IMR-90 (cell line): ENCODE measurements around the gene PLD5. TPM values are rescaled to one million over a fixed set of nuclear protein-coding genes. Genes with fewer than 3 reads are reported as not detected.

Source experiments
- ATAC-seq: fragments of 200-7000 bp; cut with Tn5 transposase; 2 replicates; pipeline ENCODE4 v1.9.1; 2020; ENCODE audit warnings: low read depth, mild to moderate bottlenecking, moderate library complexity
- BruUV-seq: library from RNA; stranded (reverse); fragments of 400-500 nt; replicated peaks from 2 replicates; lab custom pipeline; 2021; lab: Mats Ljungman, UMichigan
- CTCF ChIA-PET: fragments of 300-600 bp; formaldehyde crosslinking; extraction: SDS; loops from one replicate; lab custom pipeline; 2021; ENCODE audit warnings: antibody characterized with exemption; lab: Yijun Ruan, JAX
- POLR2A ChIA-PET: fragments of 300-600 bp; sonication (Branson Sonifier 250); formaldehyde crosslinking; loops from one replicate; lab custom pipeline; 2022; ENCODE audit warnings: antibody characterized with exemption; ENCODE audit not compliant: unreplicated experiment; lab: Charles Lee
- DNase-seq: peaks from one replicate; pipeline ENCODE4 v3.0.0; 2013
- H2AFZ ChIP-seq: replicated peaks from 2 replicates; pipeline ENCODE3; 2013; ENCODE audit warnings: low read length, mild to moderate bottlenecking; ENCODE audit not compliant: poor library complexity
- H2AK5ac ChIP-seq: 2 replicates; pipeline ENCODE4 v1.6.1; 2013; ENCODE audit warnings: low read depth, low read length, inconsistent platforms
- H2AK9ac ChIP-seq: replicated peaks from 2 replicates; pipeline ENCODE3; 2013; ENCODE audit warnings: mild to moderate bottlenecking, low read depth, low read length, moderate library complexity; ENCODE audit not compliant: poor library complexity
- H2BK120ac ChIP-seq: 2 replicates; pipeline ENCODE4 v1.6.1; 2013; ENCODE audit warnings: low read depth, low read length, inconsistent platforms
- H2BK15ac ChIP-seq: 3 replicates; pipeline ENCODE4 v1.6.1; 2013; ENCODE audit warnings: low read depth, low read length, inconsistent platforms
- H2BK20ac ChIP-seq: 2 replicates; pipeline ENCODE4 v1.6.1; 2013; ENCODE audit warnings: low read depth, mild to moderate bottlenecking, inconsistent platforms, low read length, moderate library complexity
- H2BK5ac ChIP-seq: 2 replicates; pipeline ENCODE4 v1.6.1; 2013; ENCODE audit warnings: mild to moderate bottlenecking, low read depth, low read length, inconsistent platforms; ENCODE audit not compliant: poor library complexity, severe bottlenecking
- H3K14ac ChIP-seq: replicated peaks from 2 replicates; pipeline ENCODE4 v1.6.1; 2013; ENCODE audit warnings: low read depth, low read length, inconsistent platforms
- H3K18ac ChIP-seq: 2 replicates; pipeline ENCODE4 v1.6.1; 2013; ENCODE audit warnings: low read depth, low read length, control low read depth
- H3K23ac ChIP-seq: 2 replicates; pipeline ENCODE4 v1.6.1; 2013; ENCODE audit warnings: low read depth, low read length, inconsistent platforms
- H3K27ac ChIP-seq: 2 replicates; pipeline ENCODE4 v1.5.1; 2013; ENCODE audit warnings: mild to moderate bottlenecking, control low read depth, low read length; ENCODE audit not compliant: insufficient read depth
- H3K27me3 ChIP-seq: 2 replicates; pipeline ENCODE4 v1.6.1; 2013; ENCODE audit warnings: low read length; ENCODE audit not compliant: control insufficient read depth, insufficient read depth
- H3K36me3 ChIP-seq: 2 replicates; pipeline ENCODE4 v1.6.1; 2013; ENCODE audit warnings: low read length, mixed read lengths; ENCODE audit not compliant: control insufficient read depth, insufficient read depth
- H3K4ac ChIP-seq: 2 replicates; pipeline ENCODE4 v1.6.1; 2013; ENCODE audit warnings: low read depth, low read length, inconsistent platforms
- H3K4me1 ChIP-seq: 2 replicates; pipeline ENCODE4 v1.6.1; 2013; ENCODE audit warnings: low read length, mixed read lengths; ENCODE audit not compliant: control insufficient read depth, insufficient read depth
- H3K4me2 ChIP-seq: 2 replicates; pipeline ENCODE4 v1.6.1; 2013; ENCODE audit warnings: low read depth, mild to moderate bottlenecking, control low read depth, low read length, moderate library complexity
- H3K4me3 ChIP-seq: 2 replicates; pipeline ENCODE4 v1.5.1; 2013; ENCODE audit warnings: low read depth, mild to moderate bottlenecking, control low read depth, low read length, moderate library complexity; ENCODE audit not compliant: insufficient read depth
- H3K56ac ChIP-seq: 2 replicates; pipeline ENCODE4 v1.6.1; 2013; ENCODE audit warnings: low read length, inconsistent platforms; ENCODE audit not compliant: insufficient read depth; ENCODE audit errors: extremely low read depth
- H3K79me1 ChIP-seq, 2 experiments: 2 replicates each; pipeline ENCODE4 v1.6.1; 2013; ENCODE audit warnings: low read length in 2 of 2, inconsistent platforms in 1 of 2, low read depth in 1 of 2
- H3K9ac ChIP-seq: 2 replicates; pipeline ENCODE4 v1.6.1; 2013; ENCODE audit warnings: low read depth, low read length, control low read depth
- H3K9me1 ChIP-seq: 2 replicates; pipeline ENCODE4 v1.6.1; 2013; ENCODE audit warnings: low read length, inconsistent platforms; ENCODE audit not compliant: insufficient read depth
- H3K9me3 ChIP-seq: 2 replicates; pipeline ENCODE4 v1.6.1; 2013; ENCODE audit warnings: low read length; ENCODE audit not compliant: control insufficient read depth, insufficient read depth
- H4K20me1 ChIP-seq: 2 replicates; pipeline ENCODE4 v1.6.1; 2013; ENCODE audit warnings: low read length, inconsistent platforms; ENCODE audit not compliant: insufficient read depth
- H4K5ac ChIP-seq: 2 replicates; pipeline ENCODE4 v1.6.1; 2013; ENCODE audit warnings: mild to moderate bottlenecking, low read depth, low read length, control low read depth
- H4K8ac ChIP-seq, 2 experiments: 2 replicates each; pipeline ENCODE4 v1.6.1; 2013; ENCODE audit warnings: low read depth in 2 of 2, low read length in 2 of 2, control low read depth in 1 of 2, inconsistent platforms in 1 of 2
- H4K91ac ChIP-seq: 2 replicates; pipeline ENCODE4 v1.6.1; 2013; ENCODE audit warnings: low read depth, low read length, inconsistent platforms; ENCODE audit not compliant: insufficient read depth
- BHLHE40 ChIP-seq: fragments of 150-350 bp; IDR thresholded peaks from 2 replicates; pipeline ENCODE4 v1.6.1; 2016; ENCODE audit warnings: mild to moderate bottlenecking, low read depth, low read length
- CEBPB ChIP-seq: IDR thresholded peaks from 2 replicates; pipeline ENCODE4 v1.6.1; 2012; ENCODE audit warnings: low read depth, low read length, improper control_type of control experiment
- CHD1 ChIP-seq: IDR thresholded peaks from 2 replicates; pipeline ENCODE4 v1.6.1; 2012; ENCODE audit warnings: low read depth, low read length, improper control_type of control experiment
- FOS ChIP-seq: fragments of 150-350 bp; IDR thresholded peaks from 2 replicates; pipeline ENCODE4 v1.6.1; 2016; ENCODE audit warnings: low read depth, low read length
- MAFK ChIP-seq: IDR thresholded peaks from 2 replicates; pipeline ENCODE4 v1.6.1; 2012; ENCODE audit warnings: low read depth, low read length, improper control_type of control experiment
- MAZ ChIP-seq: IDR thresholded peaks from 2 replicates; pipeline ENCODE4 v1.6.1; 2012; ENCODE audit warnings: low read depth, mild to moderate bottlenecking, low read length, improper control_type of control experiment, moderate library complexity, borderline replicate concordance
- MXI1 ChIP-seq: IDR thresholded peaks from 2 replicates; pipeline ENCODE4 v1.6.1; 2012; ENCODE audit warnings: low read depth, mild to moderate bottlenecking, low read length, moderate library complexity, borderline replicate concordance
- NFE2L2 ChIP-seq: fragments of 150-350 bp; IDR thresholded peaks from 2 replicates; pipeline ENCODE4 v1.6.1; 2016; ENCODE audit warnings: low read depth, mild to moderate bottlenecking, low read length
- POLR2A ChIP-seq: IDR thresholded peaks from 2 replicates; pipeline ENCODE4 v1.6.1; 2012; ENCODE audit warnings: mild to moderate bottlenecking, low read depth, low read length
- RAD21 ChIP-seq: IDR thresholded peaks from 2 replicates; pipeline ENCODE4 v1.6.1; 2012; ENCODE audit warnings: low read length, improper control_type of control experiment
- RCOR1 ChIP-seq: IDR thresholded peaks from 2 replicates; pipeline ENCODE4 v1.6.1; 2012; ENCODE audit warnings: mild to moderate bottlenecking, low read length, improper control_type of control experiment; ENCODE audit not compliant: insufficient replicate concordance
- RFX5 ChIP-seq: IDR thresholded peaks from 2 replicates; pipeline ENCODE4 v1.8.0; 2012; ENCODE audit warnings: low read depth, mild to moderate bottlenecking, low read length, moderate library complexity
- SMC3 ChIP-seq: fragments of 150-350 bp; IDR thresholded peaks from 2 replicates; pipeline ENCODE4 v1.6.1; 2016; ENCODE audit warnings: low read depth, mild to moderate bottlenecking, antibody characterized with exemption, low read length, moderate library complexity
- WGBS, 2 experiments: methylation state at CpG; one replicate each; pipeline versions ENCODE4 v1.1.5 to v1.1.7; 2013; ENCODE audit warnings: missing lambda C conversion rate in 2 of 2; ENCODE audit not compliant: insufficient read length in 1 of 2; ENCODE audit errors: extremely low coverage in 2 of 2; 5-methylcytosine and 5-hydroxymethylcytosine counted together
- dilution Hi-C: fragments of 300-500 bp; cut with HindIII; formaldehyde crosslinking; loops from one replicate; pipeline ENCODE4 v1.14.3; 2018; ENCODE audit warnings: low sequenced_read_pairs; ENCODE audit not compliant: unreplicated experiment
- in situ Hi-C: fragments of 300-500 bp; cut with MboI; formaldehyde crosslinking; loops from 3 replicates; pipeline ENCODE4 v1.14.3; 2019; ENCODE audit warnings: low sequenced_read_pairs, inconsistent platforms, mixed read lengths
- intact Hi-C: fragments of 100-400 bp; cut with micrococcal nuclease; formaldehyde crosslinking; loops from 2 replicates; pipeline ENCODE4 v1.10.0; 2022
- polyA plus RNA-seq, 3 experiments: library from polyadenylated mRNA; depleted of rRNA; stranded (reverse); fragments of >200 nt; gene quantifications; 2 replicates each; pipeline ENCODE4 v1.2.3, GENCODE V29; 2012; ENCODE audit warnings: low replicate concordance in 1 of 3
- total RNA-seq: library from RNA; depleted of rRNA; stranded (reverse); fragments of >200 nt; gene quantifications from 2 replicates; pipeline ENCODE4 v1.2.3, GENCODE V29; 2012
- TF ChIP-seq, protein P1 (sequence below): fragments of 150-350 bp; IDR thresholded peaks from 2 replicates; pipeline ENCODE4 v1.6.1; 2016; ENCODE audit warnings: low read depth, mild to moderate bottlenecking, low read length, moderate library complexity, borderline replicate concordance
- TF ChIP-seq, protein P2 (sequence below): conservative IDR thresholded peaks from 2 replicates; pipeline ENCODE4 v1.5.1; 2012; ENCODE audit warnings: mild to moderate bottlenecking, low read depth, low read length, improper control_type of control experiment
- TF ChIP-seq, protein P3 (sequence below): fragments of 150-350 bp; IDR thresholded peaks from 2 replicates; pipeline ENCODE4 v1.6.1; 2017; ENCODE audit warnings: mild to moderate bottlenecking, antibody characterized with exemption, low read length, low read depth

Gene PLD5
- total and polyA plus RNA-seq, 2 of the 4 experiments (the other 2 are of a cell fraction): not detected

DNA sequence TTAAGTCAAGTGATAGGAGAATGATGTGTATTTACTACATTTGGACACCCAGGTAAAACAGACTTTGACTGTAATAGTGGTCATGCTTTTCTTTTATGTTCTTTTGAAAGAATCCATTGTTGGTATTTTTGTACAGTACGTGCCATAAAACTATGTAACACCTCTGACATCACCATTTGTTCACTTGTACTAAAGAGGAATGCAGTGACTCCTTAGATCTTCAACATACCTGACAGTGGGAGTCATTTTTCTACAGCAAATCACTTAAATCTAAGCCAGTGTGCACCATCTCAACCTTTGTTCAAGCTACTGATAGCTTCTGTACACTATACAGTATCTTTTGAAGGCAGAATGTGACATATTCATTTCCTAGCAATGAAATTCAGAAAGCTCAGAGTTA, 6.3 kb upstream of the PLD5 start:
- no TSS peak for BruUV-seq
- Histone ChIP-seq H3K56ac (no peak overlapping the region), H2BK15ac (no peak overlapping the region), H3K27ac (no peak overlapping the region), H3K14ac (no peak overlapping the region), H3K23ac (no peak overlapping the region), H3K18ac (no peak overlapping the region), H3K36me3 (no peaks in the 10 kb centered on the region), H2BK120ac (no peak overlapping the region), H4K8ac (no peak overlapping the region), H2BK5ac (no peak overlapping the region), H3K79me1 (no peaks in the 10 kb centered on the region), H2AK9ac (no peak overlapping the region), H3K4me3 (no peak overlapping the region), H3K9ac (no peak overlapping the region), H2AK5ac (no peak overlapping the region), H3K4ac (no peak overlapping the region), H3K9me1 (no peaks in the 10 kb centered on the region), H3K4me2 (no peak overlapping the region), H4K20me1 (no peaks in the 10 kb centered on the region), H3K9me3 (peaks cover 2% of the 10 kb centered on the region), H2BK20ac (no peak overlapping the region), H4K91ac (no peak overlapping the region), H3K4me1 (no peaks in the 10 kb centered on the region), H4K5ac (no peak overlapping the region), H3K27me3 (0 out of 2 replicates have a peak, but pooled peaks cover 1% of the 10 kb centered on the region), H2AFZ (no peak overlapping the region)
- DNase-seq (no peak), ATAC-seq (no peak)
- intact Hi-C loops (no loop called here), dilution Hi-C loops (no loop called here), in situ Hi-C loops (no loop called here)
- CTCF ChIA-PET: no interaction called here
- WGBS, 2 experiments: no CpG with 5 or more reads among the region's 1 CpG
- POLR2A ChIA-PET: no interaction called here
- no peak for TF ChIP-seq MXI1
- no peak for TF ChIP-seq SMC3
- TF ChIP-seq FOS: no peak
- no peak for TF ChIP-seq POLR2A
- no peak for TF ChIP-seq CHD1
- TF ChIP-seq CEBPB: no peak
- no peak for TF ChIP-seq RFX5
- no peak for TF ChIP-seq BHLHE40
- TF ChIP-seq, protein P1, sequence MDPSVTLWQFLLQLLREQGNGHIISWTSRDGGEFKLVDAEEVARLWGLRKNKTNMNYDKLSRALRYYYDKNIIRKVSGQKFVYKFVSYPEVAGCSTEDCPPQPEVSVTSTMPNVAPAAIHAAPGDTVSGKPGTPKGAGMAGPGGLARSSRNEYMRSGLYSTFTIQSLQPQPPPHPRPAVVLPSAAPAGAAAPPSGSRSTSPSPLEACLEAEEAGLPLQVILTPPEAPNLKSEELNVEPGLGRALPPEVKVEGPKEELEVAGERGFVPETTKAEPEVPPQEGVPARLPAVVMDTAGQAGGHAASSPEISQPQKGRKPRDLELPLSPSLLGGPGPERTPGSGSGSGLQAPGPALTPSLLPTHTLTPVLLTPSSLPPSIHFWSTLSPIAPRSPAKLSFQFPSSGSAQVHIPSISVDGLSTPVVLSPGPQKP: no peak
- TF ChIP-seq, protein P2, sequence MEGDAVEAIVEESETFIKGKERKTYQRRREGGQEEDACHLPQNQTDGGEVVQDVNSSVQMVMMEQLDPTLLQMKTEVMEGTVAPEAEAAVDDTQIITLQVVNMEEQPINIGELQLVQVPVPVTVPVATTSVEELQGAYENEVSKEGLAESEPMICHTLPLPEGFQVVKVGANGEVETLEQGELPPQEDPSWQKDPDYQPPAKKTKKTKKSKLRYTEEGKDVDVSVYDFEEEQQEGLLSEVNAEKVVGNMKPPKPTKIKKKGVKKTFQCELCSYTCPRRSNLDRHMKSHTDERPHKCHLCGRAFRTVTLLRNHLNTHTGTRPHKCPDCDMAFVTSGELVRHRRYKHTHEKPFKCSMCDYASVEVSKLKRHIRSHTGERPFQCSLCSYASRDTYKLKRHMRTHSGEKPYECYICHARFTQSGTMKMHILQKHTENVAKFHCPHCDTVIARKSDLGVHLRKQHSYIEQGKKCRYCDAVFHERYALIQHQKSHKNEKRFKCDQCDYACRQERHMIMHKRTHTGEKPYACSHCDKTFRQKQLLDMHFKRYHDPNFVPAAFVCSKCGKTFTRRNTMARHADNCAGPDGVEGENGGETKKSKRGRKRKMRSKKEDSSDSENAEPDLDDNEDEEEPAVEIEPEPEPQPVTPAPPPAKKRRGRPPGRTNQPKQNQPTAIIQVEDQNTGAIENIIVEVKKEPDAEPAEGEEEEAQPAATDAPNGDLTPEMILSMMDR: no peak
- TF ChIP-seq MAFK: no peak
- TF ChIP-seq NFE2L2: no peak
- TF ChIP-seq RAD21: no peak
- no peak for TF ChIP-seq RCOR1
- TF ChIP-seq MAZ: no peak
- TF ChIP-seq, protein P3, sequence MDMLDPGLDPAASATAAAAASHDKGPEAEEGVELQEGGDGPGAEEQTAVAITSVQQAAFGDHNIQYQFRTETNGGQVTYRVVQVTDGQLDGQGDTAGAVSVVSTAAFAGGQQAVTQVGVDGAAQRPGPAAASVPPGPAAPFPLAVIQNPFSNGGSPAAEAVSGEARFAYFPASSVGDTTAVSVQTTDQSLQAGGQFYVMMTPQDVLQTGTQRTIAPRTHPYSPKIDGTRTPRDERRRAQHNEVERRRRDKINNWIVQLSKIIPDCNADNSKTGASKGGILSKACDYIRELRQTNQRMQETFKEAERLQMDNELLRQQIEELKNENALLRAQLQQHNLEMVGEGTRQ: no peak
